Measurements from ENCODE around the gene HAX1.

DNA sequence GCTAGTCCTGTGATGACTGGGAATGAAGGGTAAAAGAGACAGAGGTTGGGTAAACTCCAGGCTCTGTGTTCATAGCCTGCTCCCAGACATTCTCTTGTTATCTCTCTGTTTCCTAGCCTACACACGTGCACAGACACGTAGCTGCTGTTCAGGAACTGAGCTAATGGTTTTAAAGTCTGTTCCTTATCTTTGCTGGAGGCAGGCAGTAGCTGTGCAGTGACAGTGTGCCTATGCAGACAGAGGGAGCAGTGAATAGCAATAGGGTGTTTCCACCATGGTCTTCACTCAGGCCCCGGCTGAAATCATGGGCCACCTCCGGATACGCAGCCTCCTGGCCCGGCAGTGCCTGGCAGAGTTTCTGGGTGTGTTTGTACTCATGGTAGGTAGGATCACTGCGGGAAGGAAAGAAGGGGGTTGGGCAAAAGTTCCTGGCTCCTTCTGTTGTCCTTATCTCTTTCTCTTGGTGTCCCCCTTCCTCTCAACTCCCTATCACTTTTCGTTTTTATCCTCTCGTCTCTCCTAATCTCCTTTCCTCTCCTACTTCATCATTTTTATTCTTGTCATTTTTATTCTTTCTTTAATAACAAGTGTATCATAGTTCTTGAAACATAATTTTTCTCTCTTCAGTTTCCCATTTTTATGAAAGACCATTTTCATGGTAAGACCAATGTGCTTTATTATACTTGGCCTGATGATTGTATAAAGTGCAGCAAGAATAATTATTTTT is 48.6 kb downstream of the HAX1 start, which contains the start of gene AQP10:
- TF ChIP-seq, protein P1, sequence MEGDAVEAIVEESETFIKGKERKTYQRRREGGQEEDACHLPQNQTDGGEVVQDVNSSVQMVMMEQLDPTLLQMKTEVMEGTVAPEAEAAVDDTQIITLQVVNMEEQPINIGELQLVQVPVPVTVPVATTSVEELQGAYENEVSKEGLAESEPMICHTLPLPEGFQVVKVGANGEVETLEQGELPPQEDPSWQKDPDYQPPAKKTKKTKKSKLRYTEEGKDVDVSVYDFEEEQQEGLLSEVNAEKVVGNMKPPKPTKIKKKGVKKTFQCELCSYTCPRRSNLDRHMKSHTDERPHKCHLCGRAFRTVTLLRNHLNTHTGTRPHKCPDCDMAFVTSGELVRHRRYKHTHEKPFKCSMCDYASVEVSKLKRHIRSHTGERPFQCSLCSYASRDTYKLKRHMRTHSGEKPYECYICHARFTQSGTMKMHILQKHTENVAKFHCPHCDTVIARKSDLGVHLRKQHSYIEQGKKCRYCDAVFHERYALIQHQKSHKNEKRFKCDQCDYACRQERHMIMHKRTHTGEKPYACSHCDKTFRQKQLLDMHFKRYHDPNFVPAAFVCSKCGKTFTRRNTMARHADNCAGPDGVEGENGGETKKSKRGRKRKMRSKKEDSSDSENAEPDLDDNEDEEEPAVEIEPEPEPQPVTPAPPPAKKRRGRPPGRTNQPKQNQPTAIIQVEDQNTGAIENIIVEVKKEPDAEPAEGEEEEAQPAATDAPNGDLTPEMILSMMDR (IDR thresholded peaks at IDR 0.05; ENCODE audit: insufficient read depth, low read length, poor library complexity, severe bottlenecking): no peak
- TF ChIP-seq EZH2phosphoT487 (conservative IDR thresholded peaks at IDR 0.05; ENCODE audit: low read length): no peak
